Measurements from ENCODE around the gene CDK1.
A peak's percentile ranks its signal among the peaks of the same experiment; 100 is the strongest.

Gene CDK1

DNA sequence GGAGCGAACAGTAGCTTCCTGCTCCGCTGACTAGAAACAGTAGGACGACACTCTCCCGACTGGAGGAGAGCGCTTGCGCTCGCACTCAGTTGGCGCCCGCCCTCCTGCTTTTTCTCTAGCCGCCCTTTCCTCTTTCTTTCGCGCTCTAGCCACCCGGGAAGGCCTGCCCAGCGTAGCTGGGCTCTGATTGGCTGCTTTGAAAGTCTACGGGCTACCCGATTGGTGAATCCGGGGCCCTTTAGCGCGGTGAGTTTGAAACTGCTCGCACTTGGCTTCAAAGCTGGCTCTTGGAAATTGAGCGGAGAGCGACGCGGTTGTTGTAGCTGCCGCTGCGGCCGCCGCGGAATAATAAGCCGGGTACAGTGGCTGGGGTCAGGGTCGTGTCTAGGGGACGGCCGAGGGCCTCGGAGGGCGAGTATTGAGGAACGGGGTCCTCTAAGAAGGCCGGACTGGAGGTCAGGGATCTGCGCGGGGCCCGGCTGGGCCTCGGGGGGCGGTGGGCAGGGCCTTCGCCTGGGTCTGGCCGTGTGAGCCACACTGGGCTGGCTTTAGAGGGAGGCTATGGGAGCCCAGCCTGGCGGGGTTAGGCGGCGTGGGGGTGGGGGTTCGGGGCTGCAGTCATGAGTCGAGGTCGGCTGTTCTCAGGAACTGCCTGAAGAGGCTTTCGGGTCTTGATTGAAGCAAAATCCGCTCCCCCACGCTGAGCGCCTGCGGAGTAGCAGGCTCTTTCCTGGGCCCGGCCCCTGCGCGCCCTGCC is at the start of gene CDK1:
TSS of gene CDK1 (plus strand) at position 265 of the 757 bp plus-strand sequence. CDS start 1,688 bp downstream, outside the sequence.
- DNase-seq = peak; percentile 78 to 98

DNA sequence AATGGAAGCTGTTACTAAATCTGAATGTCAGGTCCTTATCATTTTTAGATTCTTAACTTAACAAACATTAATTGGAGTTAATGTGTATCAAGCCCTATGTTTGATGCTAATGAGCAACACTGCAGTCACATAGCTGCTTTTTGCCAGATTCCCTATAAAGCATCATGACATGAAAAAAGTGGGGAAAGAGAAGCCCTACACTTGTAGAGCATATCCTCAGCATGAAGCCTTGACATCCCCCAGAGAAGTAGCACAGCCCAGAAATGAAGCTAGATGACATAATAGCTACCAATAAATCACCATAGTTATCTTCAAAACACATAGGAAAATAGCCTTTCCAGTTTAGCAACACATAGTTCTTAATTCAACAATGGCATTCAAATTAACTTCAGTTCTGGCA is 49.2 kb upstream of the CDK1 start:
- no peak for DNase-seq

DNA sequence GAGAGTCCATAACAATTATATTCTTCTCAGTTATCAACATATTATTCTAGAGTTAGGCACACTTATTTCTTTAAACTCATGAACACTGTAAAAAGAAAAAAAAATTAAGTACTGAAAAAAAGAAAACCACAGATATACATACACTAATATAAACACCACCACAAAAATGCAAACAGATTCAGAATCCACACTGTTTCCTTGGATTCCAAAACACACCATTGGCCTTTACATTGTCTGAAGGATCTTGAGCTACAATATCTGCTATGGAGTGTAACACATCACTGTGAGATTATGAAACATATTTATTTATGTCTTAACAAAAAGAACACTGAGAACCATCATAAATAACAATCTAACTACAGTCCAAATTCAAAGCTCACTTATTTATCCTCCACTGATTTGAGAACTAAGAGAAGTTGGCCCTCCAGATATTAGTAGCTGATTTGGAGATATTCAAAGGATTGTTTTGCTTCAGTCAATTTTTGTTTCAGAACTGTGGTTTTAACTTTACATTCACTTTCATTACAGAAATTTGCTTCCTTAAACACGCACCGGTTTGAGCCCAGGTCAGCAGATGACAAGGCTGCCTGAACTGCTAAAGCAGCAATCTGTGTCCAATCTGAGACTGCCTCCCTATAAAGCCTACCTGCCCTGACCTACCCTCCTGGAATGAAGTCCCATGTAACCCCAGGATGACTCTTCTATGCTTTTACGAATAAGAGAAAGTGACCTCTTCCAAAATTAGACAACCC is 47.0 kb upstream of the CDK1 start:
- DNase-seq = no peak

DNA sequence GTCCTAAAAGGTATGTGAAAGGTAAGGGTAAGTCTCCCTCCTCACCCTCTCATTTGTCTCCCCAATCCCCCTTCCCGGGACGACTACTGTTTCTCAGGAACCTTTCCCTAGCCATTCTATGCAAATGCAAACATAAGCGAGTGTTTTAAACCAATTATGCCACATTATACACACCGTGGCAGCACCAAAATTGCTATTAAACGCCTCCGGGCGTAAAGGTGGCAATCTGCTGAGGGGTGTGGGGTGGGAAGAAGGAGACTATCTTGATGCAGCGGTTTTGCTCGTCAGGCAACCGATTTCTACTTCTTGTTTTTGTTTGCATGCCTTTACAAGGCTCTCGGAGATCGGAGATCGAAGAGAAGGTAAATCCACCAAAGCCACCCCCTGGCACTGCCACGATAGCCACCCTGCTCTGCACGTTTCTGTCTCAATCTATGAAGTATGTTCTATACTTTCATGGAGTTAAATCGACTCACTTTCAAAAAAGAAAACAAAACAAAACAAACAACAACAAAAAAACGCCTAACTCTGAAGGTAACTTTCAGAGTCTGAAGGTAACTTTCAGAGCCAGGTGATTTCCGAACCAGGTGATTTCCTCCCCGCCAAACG is 46.0 kb upstream of the CDK1 start:
- no peak for DNase-seq

DNA sequence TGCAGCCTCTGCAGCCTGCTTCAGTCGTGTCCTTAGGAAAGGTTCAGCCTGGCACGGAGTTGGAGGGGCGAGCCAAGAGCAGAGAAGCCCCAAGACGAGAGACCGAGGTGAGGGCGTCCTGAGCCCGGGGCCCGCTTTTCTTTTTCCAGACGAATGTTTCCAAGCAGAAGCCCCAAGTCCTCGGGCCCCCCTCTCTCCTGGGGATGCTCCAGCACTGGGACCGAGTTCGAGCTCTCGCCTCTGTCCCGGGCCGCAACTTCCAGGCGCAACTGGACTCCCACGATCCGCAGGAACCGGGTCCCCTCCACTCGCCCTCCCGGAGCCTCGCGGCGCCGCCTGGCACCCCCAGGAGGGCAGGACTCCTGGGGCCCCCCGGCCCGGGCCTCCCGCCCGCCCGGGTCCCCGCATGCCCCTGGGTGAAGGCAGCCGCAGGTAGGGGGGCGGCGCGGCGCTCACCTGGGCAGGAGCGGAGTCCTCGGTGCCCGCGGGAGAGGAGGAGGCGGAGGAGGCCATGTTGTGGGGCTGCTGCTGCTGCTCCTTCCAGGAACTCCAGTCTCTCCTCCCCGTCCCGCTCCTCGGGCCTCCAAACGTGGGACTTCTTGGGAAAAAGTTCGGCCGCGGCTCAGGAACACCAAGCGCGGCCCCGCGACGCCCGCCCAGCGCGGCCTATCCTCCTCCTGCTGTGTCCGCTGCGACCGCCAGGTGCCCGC is 45.3 kb upstream of the CDK1 start:
- DNase-seq = no peak

DNA sequence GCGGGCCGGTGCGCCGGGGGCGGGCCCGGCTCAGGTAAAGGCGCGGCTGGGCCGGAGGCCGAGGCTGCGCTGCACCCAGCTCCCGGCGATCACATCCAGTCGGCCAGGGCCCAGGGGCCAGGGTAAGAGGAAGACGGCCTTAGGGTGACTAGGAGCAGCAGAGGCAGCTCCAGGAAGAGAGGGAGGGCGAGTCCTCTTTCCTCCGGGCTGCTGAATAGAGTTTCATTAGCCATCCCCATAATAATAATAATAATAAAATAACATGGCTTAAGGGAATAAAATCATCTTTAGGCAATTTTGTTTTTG is 44.8 kb upstream of the CDK1 start:
- DNase-seq = no peak

DNA sequence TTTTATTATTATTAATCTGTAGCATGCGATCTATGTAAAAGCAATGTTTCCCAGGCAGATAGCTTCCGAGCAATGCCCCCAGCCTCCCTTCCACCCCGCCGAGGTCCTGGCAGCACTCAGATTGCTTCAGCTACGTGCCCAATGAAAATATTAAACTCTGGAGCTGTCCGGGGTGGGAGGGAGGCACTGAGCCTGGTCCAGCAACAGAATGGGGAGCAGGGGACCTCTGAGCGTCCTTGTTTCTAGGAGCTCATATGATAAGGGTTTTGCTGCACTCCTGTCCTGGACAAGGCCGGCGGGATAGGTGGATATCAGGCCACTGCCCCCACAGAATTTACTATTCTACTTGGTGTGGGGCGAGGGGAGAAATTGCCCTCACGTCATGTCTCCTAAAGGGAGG is 44.5 kb upstream of the CDK1 start:
- DNase-seq = no peak

DNA sequence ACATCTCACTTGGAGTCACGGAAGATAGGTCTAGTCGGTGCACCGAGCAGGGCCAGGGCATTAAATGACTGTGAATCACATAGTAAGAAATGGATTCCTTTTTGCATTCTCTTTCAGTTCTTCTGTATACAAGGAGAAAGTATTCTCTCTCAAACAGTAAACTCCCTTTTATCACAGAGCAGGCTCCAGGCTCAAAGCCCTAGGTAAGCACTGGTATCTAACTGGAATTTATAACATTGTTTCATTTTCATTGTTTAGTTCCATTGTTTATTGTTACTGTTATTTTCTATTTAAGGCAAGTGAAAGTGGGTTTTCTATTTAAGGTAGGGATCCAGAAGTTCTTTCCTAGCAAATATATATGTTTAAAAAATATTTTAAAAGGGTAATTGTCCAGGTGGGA is 44.1 kb upstream of the CDK1 start:
- no peak for DNase-seq

DNA sequence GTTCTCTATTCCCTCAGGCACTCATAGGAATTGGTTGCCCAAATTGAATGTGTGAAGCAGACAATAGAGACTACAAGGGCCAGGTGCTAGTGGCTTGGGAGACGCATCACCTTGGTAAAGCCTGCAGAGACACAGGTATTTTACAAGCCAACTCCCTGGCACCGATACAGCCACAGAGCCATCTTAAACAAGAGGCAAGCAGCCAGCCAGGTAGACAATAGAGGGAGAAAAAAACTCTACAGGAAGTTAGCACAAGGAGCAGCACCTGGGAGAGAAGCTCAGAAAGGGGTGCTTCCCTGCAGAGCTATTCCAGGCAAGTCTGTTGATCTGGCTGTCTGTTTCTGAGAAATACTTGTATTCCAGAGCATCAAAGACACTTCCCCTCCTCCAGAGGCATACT is 43.0 kb upstream of the CDK1 start:
- no peak for DNase-seq

DNA sequence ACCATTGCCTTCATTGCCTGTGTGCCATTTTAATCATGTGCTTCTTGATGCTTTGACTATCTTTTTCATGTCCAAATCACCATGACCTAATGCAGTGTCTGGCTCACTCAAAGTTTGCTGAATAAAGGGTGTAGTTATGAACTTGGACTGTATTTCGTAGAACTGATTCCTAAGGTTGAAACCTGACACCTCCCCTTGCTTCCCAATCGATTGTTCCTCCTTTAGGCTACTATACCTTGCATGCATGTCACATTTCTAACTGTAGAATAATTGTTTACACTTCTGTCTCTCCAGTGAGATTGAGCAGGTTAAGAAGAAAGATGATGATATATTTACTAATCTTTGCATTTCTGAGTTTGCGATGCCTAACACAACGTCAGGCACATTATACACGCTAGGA is 41.0 kb upstream of the CDK1 start:
- DNase-seq = no peak

GRCh38 chr10:60739558-60739957 is 38.7 kb upstream of the CDK1 start:
- DNase-seq = no peak

GRCh38 chr10:60742512-60742911 is 35.8 kb upstream of the CDK1 start:
- DNase-seq = no peak

DNA sequence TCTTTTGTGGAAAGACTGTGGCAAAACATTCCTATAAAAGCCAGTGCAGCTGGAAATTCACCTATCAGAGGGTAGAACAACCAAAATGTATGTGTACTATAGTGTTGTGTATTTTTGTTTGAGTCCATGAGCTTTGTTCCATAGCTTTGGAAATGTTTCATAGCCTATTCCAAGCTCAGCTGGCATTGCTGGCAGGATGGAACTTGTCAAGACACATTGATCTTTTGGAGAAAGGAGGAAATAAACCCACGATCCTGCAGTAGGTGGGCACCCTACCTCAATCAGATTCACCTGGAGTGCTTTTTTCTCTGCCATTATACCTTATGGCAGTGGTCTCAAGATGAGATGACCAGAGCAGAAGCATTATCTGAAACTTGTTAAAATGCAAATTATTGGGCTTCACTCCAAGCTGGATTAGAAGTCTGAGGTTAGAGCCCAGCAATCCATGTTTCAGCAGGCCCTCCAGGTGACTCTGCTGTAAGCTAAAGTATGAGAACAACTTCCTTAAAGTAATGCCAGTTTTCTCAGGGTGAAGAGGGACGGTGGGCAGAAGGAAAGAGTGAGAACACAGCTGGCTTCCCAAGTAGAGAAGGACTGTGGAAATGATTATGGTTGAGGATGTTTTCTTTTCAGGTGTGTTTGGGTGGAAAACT is 30.3 kb upstream of the CDK1 start:
- no peak for DNase-seq

- no peak for DNase-seq
These were observed 25.1 kb upstream of the CDK1 start for GRCh38 chr10:60753152-60753551.

DNA sequence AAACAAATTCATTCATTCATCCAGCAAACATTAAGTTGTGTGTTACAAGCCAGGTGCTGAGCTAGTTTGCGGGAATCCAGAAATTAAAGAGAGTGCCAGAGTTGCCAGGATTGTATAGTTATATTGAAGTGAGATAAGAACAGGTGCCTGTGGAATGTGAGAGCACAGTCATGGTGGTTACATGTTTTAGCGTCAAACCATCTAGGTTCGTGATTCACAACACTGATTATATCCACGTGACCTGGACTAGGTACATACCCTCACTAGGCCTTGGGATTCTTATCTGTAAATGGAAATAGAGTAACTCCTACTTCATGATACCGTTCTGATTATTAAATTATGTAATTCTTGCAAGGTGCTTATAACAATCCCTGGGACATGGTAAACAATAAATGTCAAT is 24.5 kb upstream of the CDK1 start:
- no peak for DNase-seq

DNA sequence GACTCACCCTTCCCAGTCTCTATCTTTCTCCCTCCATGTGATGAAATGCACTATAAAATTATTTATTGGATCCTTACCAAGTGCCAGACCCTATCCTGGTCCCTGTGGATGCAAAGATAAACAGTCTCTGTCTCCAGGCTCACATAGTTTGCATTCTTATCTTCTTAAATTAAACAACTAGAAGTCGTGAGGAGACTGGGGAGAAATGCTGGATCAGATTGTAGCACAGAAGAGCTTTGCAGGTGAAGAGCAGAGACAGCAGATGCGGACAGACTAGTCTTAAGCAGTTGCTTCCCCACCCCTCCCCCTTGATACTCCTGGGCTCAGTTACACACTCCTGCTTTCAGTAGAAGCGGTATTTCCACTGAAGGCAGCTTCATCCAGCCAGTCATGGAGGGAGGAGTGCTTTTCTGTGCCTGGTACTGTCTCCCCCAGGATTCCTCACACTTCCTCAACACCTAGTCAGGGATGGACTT is 20.8 kb upstream of the CDK1 start:
- DNase-seq = no peak

DNA sequence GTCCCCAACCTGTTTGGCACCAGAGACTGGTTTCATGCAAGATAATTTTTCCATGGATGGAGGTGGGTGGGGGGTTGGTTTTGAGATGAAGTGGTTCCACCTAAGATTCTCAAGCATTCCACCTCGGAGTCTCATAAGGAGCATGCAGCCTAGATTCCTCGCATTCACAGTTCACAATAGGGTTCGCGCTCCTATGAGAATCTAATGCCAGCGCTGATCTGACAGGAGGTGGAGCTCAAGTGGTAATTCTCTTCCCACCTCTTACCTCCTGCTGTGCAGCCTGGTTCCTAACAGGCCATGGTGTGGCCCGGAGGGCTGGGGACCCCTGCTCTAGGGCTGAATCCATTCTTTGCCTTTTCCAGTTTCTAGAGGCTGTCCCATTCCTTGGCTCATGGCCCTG is 19.1 kb upstream of the CDK1 start:
- DNase-seq = no peak

- DNase-seq = no peak
These were observed 17.5 kb upstream of the CDK1 start for GRCh38 chr10:60760711-60761210.

DNA sequence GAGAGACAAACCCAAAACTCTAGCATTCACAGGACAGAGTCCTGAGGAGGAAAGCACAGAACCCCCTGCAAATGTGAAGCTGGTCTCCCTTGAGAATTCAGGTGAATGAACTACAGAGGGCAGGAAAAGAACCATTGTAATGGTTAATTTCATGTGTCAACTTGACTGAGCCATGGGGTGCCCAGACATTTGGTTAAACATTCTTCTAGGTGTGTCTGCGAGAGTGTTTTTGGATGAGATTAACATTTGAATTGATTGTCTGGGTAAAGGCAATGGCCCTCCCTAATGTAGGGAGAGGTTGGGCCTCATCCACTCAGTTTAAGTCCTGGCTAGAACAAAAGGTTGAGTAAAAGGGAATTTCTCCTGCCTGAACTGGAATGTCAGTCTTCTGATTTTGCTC is 15.7 kb upstream of the CDK1 start:
- DNase-seq = no peak

- DNase-seq = no peak
These were observed 10.9 kb upstream of the CDK1 start for GRCh38 chr10:60767424-60767823.

DNA sequence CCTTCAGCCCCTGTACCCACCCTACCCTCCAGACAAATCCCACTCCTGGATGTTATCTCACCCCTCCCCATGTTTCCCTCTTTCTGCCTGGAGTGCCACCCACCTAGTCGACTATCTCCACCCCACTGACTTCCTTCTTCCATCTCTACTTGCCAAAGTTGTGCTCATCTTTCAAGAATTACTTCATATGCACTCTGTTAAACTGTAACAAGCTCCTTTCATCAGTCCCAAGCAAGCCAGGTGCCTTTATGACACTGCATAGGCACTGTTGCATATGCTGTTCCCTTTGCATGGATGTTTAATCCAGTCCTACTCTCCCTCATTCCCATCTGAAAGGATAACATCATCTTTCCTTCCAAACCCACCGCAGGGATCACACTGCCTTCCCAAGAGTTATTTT is 8.9 kb upstream of the CDK1 start:
- DNase-seq = no peak

GRCh38 chr10:60777696-60778213 is 523 bp upstream of the CDK1 start:
- DNase-seq = no peak
